ENCODE results near the gene NRTN. TPM values are rescaled to one million over a fixed set of nuclear protein-coding genes. Genes with fewer than 3 reads are reported as not detected.

NRTN gene
- total and polyA plus RNA-seq, 2 of the 4 experiments (the other 2 are of a cell fraction) = 0.17 to 0.18 TPM

GRCh38 chr19:5824751-5825150 is 19.9 kb downstream of the NRTN start:
- H3K27ac ChIP-seq (ENCODE audit: insufficient read depth, low read length) = no peak overlapping the region
- H3K4me3 ChIP-seq (ENCODE audit: insufficient read depth, low read depth, low read length) = no peak overlapping the region
- peaks cover 4% of the 10 kb centered on the region; the same call in 1 of the 2 replicates for H3K9me1 ChIP-seq (ENCODE audit: insufficient read depth, low read length)
- H3K23ac ChIP-seq (ENCODE audit: low read depth, low read length) = no peak overlapping the region
- H3K9ac ChIP-seq (ENCODE audit: low read depth, low read length) = no peak overlapping the region
- no peak overlapping the region for H3K4me2 ChIP-seq (ENCODE audit: low read depth, low read length)
- H2BK20ac ChIP-seq (ENCODE audit: low read depth, low read length) = no peak overlapping the region
- POLR2A ChIA-PET (ENCODE audit: unreplicated experiment) = no interaction called here
- no peak overlapping the region for H3K56ac ChIP-seq (ENCODE audit: extremely low read depth, insufficient read depth, low read length)
- intact Hi-C loops (cut with micrococcal nuclease) = loop anchor here (5.0 kb wide), 1 partner anchor 68 kb away; no protein-coding TSS in a partner anchor
- no peak overlapping the region for H4K8ac ChIP-seq (ENCODE audit: low read depth in 2 of 2, low read length in 2 of 2)
- H2BK15ac ChIP-seq (ENCODE audit: low read depth, low read length) = no peak overlapping the region
- H3K9me3 ChIP-seq (ENCODE audit: control insufficient read depth, insufficient read depth, low read length) = no peaks in the 10 kb centered on the region
- no peaks in the 10 kb centered on the region; the same call in 1 of the 2 replicates for H3K27me3 ChIP-seq (ENCODE audit: control insufficient read depth, insufficient read depth, low read length)
- H3K4ac ChIP-seq (ENCODE audit: low read depth, low read length) = no peak overlapping the region
- H4K91ac ChIP-seq (ENCODE audit: insufficient read depth, low read depth, low read length) = no peak overlapping the region
- DNase-seq = no peak
- H2AK5ac ChIP-seq (ENCODE audit: low read depth, low read length) = no peak overlapping the region
- H4K20me1 ChIP-seq (ENCODE audit: insufficient read depth, low read length) = no peaks in the 10 kb centered on the region; the same call in 1 of the 2 replicates
- no peak overlapping the region for H3K14ac ChIP-seq (replicated peaks; ENCODE audit: low read depth, low read length)
- no peak overlapping the region for H3K18ac ChIP-seq (ENCODE audit: low read depth, low read length)
- no peak overlapping the region for H2BK5ac ChIP-seq (ENCODE audit: low read depth, low read length, poor library complexity, severe bottlenecking)
- no peak overlapping the region for H2AK9ac ChIP-seq (replicated peaks; ENCODE audit: low read depth, low read length, poor library complexity)
- no peak overlapping the region for H2AFZ ChIP-seq (replicated peaks; ENCODE audit: low read length, poor library complexity)
- BruUV-seq (replicated peaks) = no TSS peak
- dilution Hi-C loops (cut with HindIII; ENCODE audit: low sequenced_read_pairs, unreplicated experiment) = no loop called here
- CTCF ChIA-PET = no interaction called here
- H3K4me1 ChIP-seq (ENCODE audit: control insufficient read depth, insufficient read depth, low read length) = peaks cover 15% of the 10 kb centered on the region
- no peak for ATAC-seq (ENCODE audit: low read depth)
- in situ Hi-C loops (cut with MboI; ENCODE audit: low sequenced_read_pairs) = no loop called here
- H4K5ac ChIP-seq (ENCODE audit: low read depth, low read length) = no peak overlapping the region
- H3K36me3 ChIP-seq (ENCODE audit: control insufficient read depth, insufficient read depth, low read length) = no peaks in the 10 kb centered on the region
- WGBS, 2 experiments (ENCODE audit: extremely low coverage in 2 of 2, insufficient read length in 1 of 2) = 73% methylated on average over 2 of the region's 10 CpGs; no CpG with 5 or more reads in 1 of the 2 experiments
- TF ChIP-seq CHD1 (IDR thresholded peaks at IDR 0.05; ENCODE audit: low read depth, low read length) = no peak
- no peak for TF ChIP-seq POLR2A (IDR thresholded peaks at IDR 0.05; ENCODE audit: low read depth, low read length)
- TF ChIP-seq USF2 (IDR thresholded peaks at IDR 0.05; ENCODE audit: low read depth, low read length) = no peak
- TF ChIP-seq NFE2L2 (IDR thresholded peaks at IDR 0.05; ENCODE audit: low read depth, low read length) = no peak
- TF ChIP-seq FOS (IDR thresholded peaks at IDR 0.05; ENCODE audit: low read depth, low read length) = no peak
- no peak for TF ChIP-seq MAZ (IDR thresholded peaks at IDR 0.05; ENCODE audit: borderline replicate concordance, low read depth, low read length)
- no peak for TF ChIP-seq RFX5 (IDR thresholded peaks at IDR 0.05; ENCODE audit: low read depth, low read length)
- no peak for TF ChIP-seq RCOR1 (IDR thresholded peaks at IDR 0.05; ENCODE audit: insufficient replicate concordance, low read length)
- no peak for TF ChIP-seq SMC3 (IDR thresholded peaks at IDR 0.05; ENCODE audit: low read depth, low read length)
- TF ChIP-seq CTCF (conservative IDR thresholded peaks at IDR 0.05; ENCODE audit: low read depth, low read length) = no peak
- no peak for TF ChIP-seq MAFK (IDR thresholded peaks at IDR 0.05; ENCODE audit: low read depth, low read length)
- TF ChIP-seq ELK1 (IDR thresholded peaks at IDR 0.05; ENCODE audit: borderline replicate concordance, low read depth, low read length) = no peak
- TF ChIP-seq BHLHE40 (IDR thresholded peaks at IDR 0.05; ENCODE audit: low read depth, low read length) = no peak
- TF ChIP-seq CEBPB (IDR thresholded peaks at IDR 0.05; ENCODE audit: low read depth, low read length) = no peak
- TF ChIP-seq MXI1 (IDR thresholded peaks at IDR 0.05; ENCODE audit: borderline replicate concordance, low read depth, low read length) = no peak
- TF ChIP-seq RAD21 (IDR thresholded peaks at IDR 0.05; ENCODE audit: low read length) = no peak
- H2BK120ac ChIP-seq (ENCODE audit: low read depth, low read length) = no peak overlapping the region
- H3K79me1 ChIP-seq (ENCODE audit: low read depth in 1 of 2, low read length in 2 of 2) = peaks cover 0 to 6% of the 10 kb centered on the region in 2 experiments; a peak in 2 of 4 replicates

Data from IMR-90 (cell line).